ENCODE results near the gene MYLK3. TPM values are rescaled to one million over a fixed set of nuclear protein-coding genes. Genes with fewer than 3 reads are reported as not detected.

Gene MYLK3
- total RNA-seq, 1 donor from 2014 or later: under 0.01 TPM

GRCh38 chr16:46690281-46691178 lies 57.6 kb downstream of the MYLK3 start:
- Histone ChIP-seq H3K27me3 (ENCODE audit: control insufficient read depth, insufficient read depth, low read length) (no peaks in the 10 kb centered on the region), H3K4me3 (ENCODE audit: low read depth, low read length) (peak overlapping the region; percentile 94), H3K36me3 (ENCODE audit: control insufficient read depth, insufficient read depth, low read length) (peaks cover 2% of the 10 kb centered on the region)
- TF ChIP-seq, protein P1, sequence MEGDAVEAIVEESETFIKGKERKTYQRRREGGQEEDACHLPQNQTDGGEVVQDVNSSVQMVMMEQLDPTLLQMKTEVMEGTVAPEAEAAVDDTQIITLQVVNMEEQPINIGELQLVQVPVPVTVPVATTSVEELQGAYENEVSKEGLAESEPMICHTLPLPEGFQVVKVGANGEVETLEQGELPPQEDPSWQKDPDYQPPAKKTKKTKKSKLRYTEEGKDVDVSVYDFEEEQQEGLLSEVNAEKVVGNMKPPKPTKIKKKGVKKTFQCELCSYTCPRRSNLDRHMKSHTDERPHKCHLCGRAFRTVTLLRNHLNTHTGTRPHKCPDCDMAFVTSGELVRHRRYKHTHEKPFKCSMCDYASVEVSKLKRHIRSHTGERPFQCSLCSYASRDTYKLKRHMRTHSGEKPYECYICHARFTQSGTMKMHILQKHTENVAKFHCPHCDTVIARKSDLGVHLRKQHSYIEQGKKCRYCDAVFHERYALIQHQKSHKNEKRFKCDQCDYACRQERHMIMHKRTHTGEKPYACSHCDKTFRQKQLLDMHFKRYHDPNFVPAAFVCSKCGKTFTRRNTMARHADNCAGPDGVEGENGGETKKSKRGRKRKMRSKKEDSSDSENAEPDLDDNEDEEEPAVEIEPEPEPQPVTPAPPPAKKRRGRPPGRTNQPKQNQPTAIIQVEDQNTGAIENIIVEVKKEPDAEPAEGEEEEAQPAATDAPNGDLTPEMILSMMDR (IDR thresholded peaks at IDR 0.05; ENCODE audit: insufficient read depth, low read length, severe bottlenecking): no peak
- DNase-seq (ENCODE audit: low read depth): no peak
- FAIRE-seq: no peak

DNA sequence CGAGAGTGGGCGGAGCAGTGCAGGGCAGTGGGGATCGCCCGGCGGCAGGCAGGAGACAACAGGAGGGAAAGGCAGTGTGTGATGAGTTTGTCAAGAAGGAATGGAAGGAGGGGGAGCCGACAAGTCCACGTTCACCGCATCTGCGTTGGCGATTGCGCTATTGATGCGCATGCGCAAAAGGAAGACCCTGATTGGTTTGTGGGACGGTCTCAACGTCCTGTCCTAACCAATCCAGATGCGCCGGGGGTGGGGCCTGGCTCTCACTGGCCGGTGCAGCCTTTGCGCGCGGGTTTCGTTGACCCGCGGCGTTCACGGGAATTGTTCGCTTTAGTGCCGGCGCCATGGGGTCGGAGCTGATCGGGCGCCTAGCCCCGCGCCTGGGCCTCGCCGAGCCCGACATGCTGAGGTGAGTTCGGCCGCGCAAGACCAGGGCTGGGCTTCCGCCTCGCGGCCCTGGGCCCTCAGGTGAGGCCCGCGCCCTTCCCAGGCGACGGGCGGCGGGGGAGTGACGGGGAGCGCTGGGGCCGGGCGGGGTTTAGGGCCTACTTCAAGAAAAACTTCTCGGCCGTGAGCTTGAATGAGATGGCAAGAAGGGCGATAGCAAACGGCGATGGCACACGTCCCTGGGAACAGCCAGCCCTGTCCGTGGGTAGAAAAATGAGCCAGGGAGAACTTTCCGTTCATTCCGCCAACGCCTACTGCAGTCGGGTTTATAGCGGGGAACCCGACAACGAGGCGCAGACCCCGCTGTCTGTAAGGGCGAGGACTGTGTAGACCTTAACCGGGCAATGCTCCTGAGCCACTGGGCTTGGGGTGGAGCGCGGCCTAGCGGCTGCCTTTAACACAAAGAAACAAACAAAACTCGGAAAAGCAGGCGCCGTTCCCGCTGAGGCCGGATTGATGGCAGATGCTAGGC lies 58.5 kb downstream of the MYLK3 start, which contains the start of gene ORC6:
Gene ORC6 (plus strand): TSS at position 295 of the 916 bp plus-strand sequence. CDS start 47 bp downstream, at position 342.
- Histone ChIP-seq H3K27me3 (ENCODE audit: control insufficient read depth, insufficient read depth, low read length) (no peaks in the 10 kb centered on the region), H3K36me3 (ENCODE audit: control insufficient read depth, insufficient read depth, low read length) (peaks cover 2% of the 10 kb centered on the region), H3K4me3 (ENCODE audit: low read depth, low read length) (peak within 1 kb of the TSS; percentile 94)
- FAIRE-seq: no peak
- peak; percentile 64 for DNase-seq (ENCODE audit: low read depth)
- TF ChIP-seq, protein P1 (IDR thresholded peaks at IDR 0.05; ENCODE audit: insufficient read depth, low read length, severe bottlenecking): peak; percentile 81

DNA sequence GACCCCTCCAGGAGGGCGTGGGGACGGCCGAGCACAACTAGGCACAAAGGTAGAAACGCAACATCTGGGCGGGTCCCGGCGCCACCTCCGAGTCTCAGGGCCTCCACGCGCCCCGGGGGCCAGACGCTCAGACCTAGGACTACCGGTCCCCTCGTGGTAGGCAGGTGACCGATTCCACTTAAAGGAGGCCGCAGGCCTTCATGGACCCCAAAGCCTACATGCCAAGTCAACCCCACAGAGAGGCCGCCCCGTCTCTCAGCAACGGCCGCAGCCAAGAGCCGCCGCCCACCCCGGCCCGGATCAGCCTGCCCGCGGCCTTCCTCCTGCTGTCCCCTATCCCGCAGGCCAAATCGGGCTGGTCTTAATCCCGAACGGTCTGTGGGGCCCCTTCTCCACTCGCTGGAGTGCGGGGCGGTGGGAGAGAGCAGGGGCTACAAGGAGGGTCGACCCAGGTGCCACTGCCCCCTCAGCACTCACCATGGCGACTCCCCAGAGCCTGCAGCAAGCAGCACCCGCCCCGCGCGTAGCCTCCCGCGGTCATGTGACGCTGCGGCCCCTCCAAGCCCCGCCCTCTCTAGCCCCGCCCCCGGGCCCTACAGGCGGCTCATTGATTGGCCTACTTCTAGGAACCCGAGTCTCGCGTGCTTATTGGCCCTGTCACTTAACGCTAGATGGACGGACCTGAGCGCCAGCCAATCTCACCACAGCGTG lies 59.3 kb downstream of the MYLK3 start, which contains the start of gene VPS35:
Gene VPS35 (minus strand): TSS at position 525 of the 711 bp plus-strand sequence. CDS start 45 bp downstream, at position 480.
- peaks cover 2% of the 10 kb centered on the region for H3K36me3 ChIP-seq (ENCODE audit: control insufficient read depth, insufficient read depth, low read length)
- TF ChIP-seq, protein P1 (IDR thresholded peaks at IDR 0.05; ENCODE audit: insufficient read depth, low read length, severe bottlenecking): peak; percentile 26
- H3K4me3 ChIP-seq (ENCODE audit: low read depth, low read length): peak within 1 kb of the TSS; percentile 94
- peak; percentile 94 for DNase-seq (ENCODE audit: low read depth)
- no peaks in the 10 kb centered on the region for H3K27me3 ChIP-seq (ENCODE audit: control insufficient read depth, insufficient read depth, low read length)
- FAIRE-seq: no peak

DNA sequence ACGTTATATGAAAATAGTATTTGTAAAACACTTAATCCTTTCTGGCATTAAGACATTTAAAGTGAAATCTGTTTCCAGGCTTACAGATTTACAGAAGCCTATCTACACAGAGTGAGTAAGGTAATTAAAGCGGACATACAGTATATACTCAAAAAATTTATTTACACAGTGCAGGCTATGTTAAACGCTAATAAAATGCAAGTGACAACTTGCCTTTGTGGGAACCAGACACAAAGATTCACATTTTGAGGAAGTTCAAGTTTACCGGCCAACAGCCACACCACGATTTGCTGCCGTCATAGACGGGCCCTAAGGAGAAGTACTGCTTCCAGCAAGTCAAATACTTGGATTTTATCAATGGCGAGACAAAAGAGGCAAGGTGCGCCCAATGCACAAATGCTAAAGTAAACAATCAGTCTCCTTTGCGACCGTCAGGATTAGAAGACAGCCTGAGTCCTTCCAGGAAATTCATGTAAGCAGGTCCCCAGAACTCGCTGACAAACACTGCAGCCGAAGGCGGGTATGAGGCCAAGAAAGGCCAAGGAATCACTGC lies 60.0 kb downstream of the MYLK3 start:
- Histone ChIP-seq H3K27me3 (ENCODE audit: control insufficient read depth, insufficient read depth, low read length) (no peaks in the 10 kb centered on the region), H3K4me3 (ENCODE audit: low read depth, low read length) (peak overlapping the region; percentile 94), H3K36me3 (ENCODE audit: control insufficient read depth, insufficient read depth, low read length) (peaks cover 1% of the 10 kb centered on the region)
- TF ChIP-seq, protein P1 (IDR thresholded peaks at IDR 0.05; ENCODE audit: insufficient read depth, low read length, severe bottlenecking): no peak
- DNase-seq (ENCODE audit: low read depth) (peak; percentile 90), FAIRE-seq (no peak)

- peak overlapping the region; percentile 94 for H3K4me3 ChIP-seq (ENCODE audit: low read depth, low read length)
- H3K27me3 ChIP-seq (ENCODE audit: control insufficient read depth, insufficient read depth, low read length): no peaks in the 10 kb centered on the region
- no peak for FAIRE-seq
- TF ChIP-seq, protein P1 (IDR thresholded peaks at IDR 0.05; ENCODE audit: insufficient read depth, low read length, severe bottlenecking): no peak
- peaks cover 1% of the 10 kb centered on the region for H3K36me3 ChIP-seq (ENCODE audit: control insufficient read depth, insufficient read depth, low read length)
- DNase-seq (ENCODE audit: low read depth): no peak
Observed at GRCh38 chr16:46687486-46687885, 60.7 kb downstream of the MYLK3 start.
